Measurements from ENCODE around the gene VPS26A. TPM values are rescaled to one million over a fixed set of nuclear protein-coding genes. Genes with fewer than 3 reads are reported as not detected.

Gene VPS26A
- total RNA-seq, 4 donors from 2014 or later = 31.8 to 47.3 (median 38.4) TPM

GRCh38 chr10:69080226-69080625 is 43.8 kb upstream of the VPS26A start:
- H3K27me3 ChIP-seq = no peaks in the 10 kb centered on the region
- H3K9me3 ChIP-seq = no peaks in the 10 kb centered on the region
- no peak for DNase-seq (ENCODE audit: extremely low spot score)
- H3K4me1 ChIP-seq = peaks cover 0 to under 1% (median under 1%) of the 10 kb centered on the region in 4 donors
- TF ChIP-seq POLR2A (IDR thresholded peaks at IDR 0.05; ENCODE audit: low read depth) (no peak), POLR2AphosphoS5 (IDR thresholded peaks at IDR 0.05) (no peak), EP300 (IDR thresholded peaks at IDR 0.05) (no peak)
- TF ChIP-seq, protein P1, sequence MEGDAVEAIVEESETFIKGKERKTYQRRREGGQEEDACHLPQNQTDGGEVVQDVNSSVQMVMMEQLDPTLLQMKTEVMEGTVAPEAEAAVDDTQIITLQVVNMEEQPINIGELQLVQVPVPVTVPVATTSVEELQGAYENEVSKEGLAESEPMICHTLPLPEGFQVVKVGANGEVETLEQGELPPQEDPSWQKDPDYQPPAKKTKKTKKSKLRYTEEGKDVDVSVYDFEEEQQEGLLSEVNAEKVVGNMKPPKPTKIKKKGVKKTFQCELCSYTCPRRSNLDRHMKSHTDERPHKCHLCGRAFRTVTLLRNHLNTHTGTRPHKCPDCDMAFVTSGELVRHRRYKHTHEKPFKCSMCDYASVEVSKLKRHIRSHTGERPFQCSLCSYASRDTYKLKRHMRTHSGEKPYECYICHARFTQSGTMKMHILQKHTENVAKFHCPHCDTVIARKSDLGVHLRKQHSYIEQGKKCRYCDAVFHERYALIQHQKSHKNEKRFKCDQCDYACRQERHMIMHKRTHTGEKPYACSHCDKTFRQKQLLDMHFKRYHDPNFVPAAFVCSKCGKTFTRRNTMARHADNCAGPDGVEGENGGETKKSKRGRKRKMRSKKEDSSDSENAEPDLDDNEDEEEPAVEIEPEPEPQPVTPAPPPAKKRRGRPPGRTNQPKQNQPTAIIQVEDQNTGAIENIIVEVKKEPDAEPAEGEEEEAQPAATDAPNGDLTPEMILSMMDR (IDR thresholded peaks at IDR 0.05) = no peak
- whole genome bisulfite sequencing = 70% methylated on average over 4 of the region's 4 CpGs
- H3K27ac ChIP-seq (replicated peaks in 1 of 4) = no peak overlapping the region
- intact Hi-C loops (cut with DNase I) = no loop called here
- no peaks in the 10 kb centered on the region for H3K36me3 ChIP-seq
- H3K4me3 ChIP-seq = no peak overlapping the region

- TF ChIP-seq, protein P1 (IDR thresholded peaks at IDR 0.05) = no peak
- TF ChIP-seq POLR2AphosphoS5 (IDR thresholded peaks at IDR 0.05) = peak; percentile 69 to 70
- peaks cover 0 to 21% (median 8%) of the 10 kb centered on the region in 4 donors for H3K4me1 ChIP-seq
- no peaks in the 10 kb centered on the region for H3K9me3 ChIP-seq
- peak overlapping the region in 3 of 4 donors; percentile 4 to 30 (median 22) for H3K4me3 ChIP-seq
- 51% methylated on average over 9 of the region's 9 CpGs for whole genome bisulfite sequencing
- intact Hi-C loops (cut with DNase I) = no loop called here
- H3K36me3 ChIP-seq = no peaks in the 10 kb centered on the region
- no peaks in the 10 kb centered on the region for H3K27me3 ChIP-seq
- H3K27ac ChIP-seq (replicated peaks in 1 of 4) = peak overlapping the region; percentile 56 to 79 (median 78)
- DNase-seq (ENCODE audit: extremely low spot score) = no peak
These were observed 37.9 kb upstream of the VPS26A start for GRCh38 chr10:69086001-69086509.

GRCh38 chr10:69087590-69088470 is 36.1 kb upstream of the VPS26A start, which contains the start of gene SRGN:
SRGN (plus strand) TSS chr10:69088103; CDS start chr10:69088158, 55 bp downstream.
- peak; percentile 94 for DNase-seq (ENCODE audit: extremely low spot score)
- H3K36me3 ChIP-seq = no peaks in the 10 kb centered on the region
- H3K9me3 ChIP-seq = no peaks in the 10 kb centered on the region
- intact Hi-C loops (cut with DNase I) = no loop called here
- 49% methylated on average over 10 of the region's 10 CpGs for WGBS
- H3K4me3 ChIP-seq = peak within 1 kb of the TSS; percentile 38 to 49 (median 48)
- TF ChIP-seq, protein P1 (IDR thresholded peaks at IDR 0.05) = no peak
- TF ChIP-seq POLR2AphosphoS5 (IDR thresholded peaks at IDR 0.05) (peak; percentile 86 to 95), EP300 (IDR thresholded peaks at IDR 0.05) (peak; percentile 51), POLR2A (IDR thresholded peaks at IDR 0.05; ENCODE audit: low read depth) (peak; percentile 63)
- H3K27me3 ChIP-seq = no peaks in the 10 kb centered on the region
- peak within 1 kb of the TSS; percentile 75 to 79 (median 78) for H3K27ac ChIP-seq (replicated peaks in 1 of 4)
- peaks cover 0 to 24% (median 9%) of the 10 kb centered on the region in 4 donors for H3K4me1 ChIP-seq

DNA sequence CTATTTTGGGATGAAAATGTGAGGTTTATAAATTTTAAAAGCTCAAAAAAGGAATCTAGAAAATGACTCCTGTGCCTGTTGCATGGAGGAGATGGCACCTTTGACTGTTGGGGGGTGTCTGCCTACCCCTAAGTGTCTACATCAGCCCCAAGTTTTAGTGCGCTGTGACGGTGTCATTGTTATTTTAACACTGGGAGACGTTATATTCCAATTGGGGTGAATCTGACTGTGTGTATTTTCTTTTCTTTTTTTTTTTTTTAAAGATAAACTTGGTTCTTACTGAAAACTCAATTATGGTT is 35.6 kb upstream of the VPS26A start:
- TF ChIP-seq POLR2A (IDR thresholded peaks at IDR 0.05; ENCODE audit: low read depth) (no peak), EP300 (IDR thresholded peaks at IDR 0.05) (no peak), POLR2AphosphoS5 (IDR thresholded peaks at IDR 0.05) (no peak)
- TF ChIP-seq, protein P1 (IDR thresholded peaks at IDR 0.05) = no peak
- Histone ChIP-seq H3K9me3 (no peaks in the 10 kb centered on the region), H3K4me3 (peak overlapping the region; percentile 38 to 49 (median 48)), H3K27ac (replicated peaks in 1 of 4) (peak overlapping the region; percentile 72 to 79 (median 77)), H3K4me1 (peaks cover 5 to 27% (median 12%) of the 10 kb centered on the region in 4 donors), H3K36me3 (no peaks in the 10 kb centered on the region), H3K27me3 (no peaks in the 10 kb centered on the region)
- 63% methylated on average over 3 of the region's 3 CpGs for WGBS
- intact Hi-C loops (cut with DNase I) = no loop called here
- DNase-seq (ENCODE audit: extremely low spot score) = no peak

All from esophagus muscularis mucosa (tissue), 4 donors.